ENCODE data around the gene CEP112. TPM values are rescaled to one million over a fixed set of nuclear protein-coding genes. Genes with fewer than 3 reads are reported as not detected.

CEP112 gene
- total RNA-seq, 4 donors from 2014 or later, result 1.1 to 12.9 (median 9.1) TPM

DNA sequence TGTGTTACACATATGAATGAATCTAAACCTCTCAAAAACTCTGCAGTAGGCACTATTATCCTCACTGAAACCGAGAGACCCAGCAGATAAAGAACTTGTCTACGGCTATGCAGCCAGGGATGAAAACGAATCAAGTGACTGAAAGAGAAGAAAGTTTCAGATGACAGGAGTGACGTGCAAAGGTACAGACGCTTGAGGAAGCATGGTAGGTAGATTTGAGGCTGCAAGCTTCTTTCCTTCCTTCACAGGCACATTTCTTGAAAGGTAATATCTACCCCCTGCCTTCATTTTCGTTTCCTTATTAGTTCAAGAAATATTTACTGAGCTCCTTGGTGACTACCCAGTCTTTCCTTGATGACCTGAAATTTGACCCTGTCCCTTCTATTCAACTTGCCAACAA is 418.9 kb downstream of the CEP112 start:
- Histone ChIP-seq H3K27me3 (no peaks in the 10 kb centered on the region), H3K9me3 (no peaks in the 10 kb centered on the region), H3K4me3 (no peak overlapping the region), H3K4me1 (peaks cover 0 to 5% (median 1%) of the 10 kb centered on the region in 4 donors), H3K27ac (no peak overlapping the region), H3K36me3 (no peaks in the 10 kb centered on the region)
- intact Hi-C loops (cut with DNase I; ENCODE audit: low total_unique reads), result no loop called here
- WGBS, 2 donors (ENCODE audit: low coverage in 1 of 2), result 48 to 53% methylated on average over 6 of the region's 6 CpGs
- TF ChIP-seq POLR2AphosphoS5 (IDR thresholded peaks at IDR 0.05) (no peak), POLR2A (IDR thresholded peaks at IDR 0.05) (no peak), CTCF (IDR thresholded peaks at IDR 0.05) (no peak), EP300 (IDR thresholded peaks at IDR 0.05; ENCODE audit: low read depth) (no peak)
- in situ Hi-C loops (cut with MboI; ENCODE audit: low pct_ligation_motif_present in 1 of 4, low pct_unique_long_range_greater_than_20kb in 1 of 4, low sequenced_read_pairs in 3 of 4), result no loop called here
- DNase-seq, result no peak

DNA sequence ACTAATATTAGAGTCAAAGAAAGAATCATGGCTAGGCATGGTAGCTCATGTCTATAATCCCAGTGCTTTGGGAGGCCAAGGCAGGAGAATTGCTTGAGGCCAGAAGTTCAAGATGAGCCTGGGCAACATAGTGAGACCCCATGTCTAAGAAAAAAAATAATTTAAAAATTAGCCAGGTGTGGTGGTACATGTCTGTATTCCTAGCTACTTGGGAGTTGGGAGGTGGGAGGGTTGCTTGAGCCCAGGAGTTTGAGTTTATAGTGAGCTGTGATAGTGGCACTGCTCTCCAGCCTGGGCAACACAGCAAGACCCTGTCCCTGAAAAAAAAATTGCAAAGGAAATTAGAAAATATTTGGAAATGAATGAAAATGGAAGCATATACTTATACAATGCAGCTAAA is 420.2 kb downstream of the CEP112 start:
- in situ Hi-C loops (cut with MboI; ENCODE audit: low pct_ligation_motif_present in 1 of 4, low pct_unique_long_range_greater_than_20kb in 1 of 4, low sequenced_read_pairs in 3 of 4) (no loop called here), intact Hi-C loops (cut with DNase I; ENCODE audit: low total_unique reads) (no loop called here)
- Histone ChIP-seq H3K27me3 (no peaks in the 10 kb centered on the region), H3K36me3 (no peaks in the 10 kb centered on the region), H3K4me1 (peaks cover 0 to 5% (median 1%) of the 10 kb centered on the region in 4 donors), H3K9me3 (no peaks in the 10 kb centered on the region), H3K27ac (no peak overlapping the region), H3K4me3 (no peak overlapping the region)
- DNase-seq, result no peak
- TF ChIP-seq POLR2A (IDR thresholded peaks at IDR 0.05), result no peak
- TF ChIP-seq POLR2AphosphoS5 (IDR thresholded peaks at IDR 0.05), result no peak
- no peak for TF ChIP-seq EP300 (IDR thresholded peaks at IDR 0.05; ENCODE audit: low read depth)

GRCh38 chr17:65763786-65764185 is 428.1 kb downstream of the CEP112 start:
- Histone ChIP-seq H3K9me3 (no peaks in the 10 kb centered on the region), H3K36me3 (no peaks in the 10 kb centered on the region), H3K27me3 (no peaks in the 10 kb centered on the region), H3K4me1 (no peaks in the 10 kb centered on the region), H3K27ac (no peak overlapping the region), H3K4me3 (no peak overlapping the region)
- intact Hi-C loops (cut with DNase I; ENCODE audit: low total_unique reads) (no loop called here), in situ Hi-C loops (cut with MboI; ENCODE audit: low pct_ligation_motif_present in 1 of 4, low pct_unique_long_range_greater_than_20kb in 1 of 4, low sequenced_read_pairs in 3 of 4) (no loop called here)
- no peak for DNase-seq
- TF ChIP-seq POLR2AphosphoS5 (IDR thresholded peaks at IDR 0.05) (no peak), EP300 (IDR thresholded peaks at IDR 0.05; ENCODE audit: low read depth) (no peak), CTCF (IDR thresholded peaks at IDR 0.05) (no peak), POLR2A (IDR thresholded peaks at IDR 0.05) (no peak)
- 14 to 46% methylated on average over 1 of the region's 1 CpG for WGBS, 2 donors (ENCODE audit: low coverage in 1 of 2)

- Histone ChIP-seq H3K4me3 (no peak overlapping the region), H3K9me3 (no peaks in the 10 kb centered on the region), H3K4me1 (no peaks in the 10 kb centered on the region), H3K27me3 (no peaks in the 10 kb centered on the region), H3K36me3 (no peaks in the 10 kb centered on the region), H3K27ac (no peak overlapping the region)
- TF ChIP-seq POLR2A (IDR thresholded peaks at IDR 0.05), result no peak
- no peak for TF ChIP-seq POLR2AphosphoS5 (IDR thresholded peaks at IDR 0.05)
- TF ChIP-seq CTCF (IDR thresholded peaks at IDR 0.05), result no peak
- no peak for TF ChIP-seq EP300 (IDR thresholded peaks at IDR 0.05; ENCODE audit: low read depth)
- DNase-seq, result no peak
- in situ Hi-C loops (cut with MboI; ENCODE audit: low pct_ligation_motif_present in 1 of 4, low pct_unique_long_range_greater_than_20kb in 1 of 4, low sequenced_read_pairs in 3 of 4) (no loop called here), intact Hi-C loops (cut with DNase I; ENCODE audit: low total_unique reads) (no loop called here)
- 83 to 97% methylated on average over 3 to 4 of the region's 4 CpGs for WGBS, 2 donors (ENCODE audit: low coverage in 1 of 2)
Measured at GRCh38 chr17:65762973-65763372, 429.0 kb downstream of the CEP112 start.

GRCh38 chr17:65759532-65759931 is 432.4 kb downstream of the CEP112 start:
- intact Hi-C loops (cut with DNase I; ENCODE audit: low total_unique reads) (no loop called here), in situ Hi-C loops (cut with MboI; ENCODE audit: low pct_ligation_motif_present in 1 of 4, low pct_unique_long_range_greater_than_20kb in 1 of 4, low sequenced_read_pairs in 3 of 4) (no loop called here)
- Histone ChIP-seq H3K4me3 (no peak overlapping the region), H3K36me3 (no peaks in the 10 kb centered on the region), H3K4me1 (no peaks in the 10 kb centered on the region), H3K27ac (no peak overlapping the region), H3K27me3 (no peaks in the 10 kb centered on the region), H3K9me3 (no peaks in the 10 kb centered on the region)
- DNase-seq, result no peak
- WGBS, 2 donors (ENCODE audit: low coverage in 1 of 2), result 89 to 98% methylated on average over 3 to 4 of the region's 4 CpGs
- TF ChIP-seq CTCF (IDR thresholded peaks at IDR 0.05) (no peak), EP300 (IDR thresholded peaks at IDR 0.05; ENCODE audit: low read depth) (no peak), POLR2AphosphoS5 (IDR thresholded peaks at IDR 0.05) (no peak), POLR2A (IDR thresholded peaks at IDR 0.05) (no peak)
